Posterior vena cava (tissue), 2 donors: ENCODE data around the gene ASB3. TPM values are rescaled to one million over a fixed set of nuclear protein-coding genes. Genes with fewer than 3 reads are reported as not detected.
"Not testable (repeated sequence)": the region's sequence is repeated elsewhere in the genome, so short reads cannot be mapped to it uniquely, and the experiment has no call there.

Source experiments
- DNase-seq: peaks from one replicate; pipeline ENCODE4 v3.0.0-alpha.2; 2020; ENCODE audit warnings: low spot score
- intact Hi-C, 2 donors: fragments of 100-400 bp; cut with DNase I; formaldehyde crosslinking; loops; one replicate each; pipeline versions ENCODE4 v1.14.1 to v1.14.2; 2022 to 2023
- long read RNA-seq, 2 donors: library from polyadenylated mRNA; unstranded; transcript quantifications; one replicate each; pipeline ENCODE4 v2.0.0, GENCODE V29; 2020 to 2021
- total RNA-seq, 2 donors: library from RNA; stranded (reverse); fragmentation: NEBNext Ultra II Directional; extraction: Animal tissue kit (Norgen Biotek cat#: 25700); gene quantifications; one replicate each; pipeline ENCODE4 v1.2.1, GENCODE V29; 2021
- donor health status: DM: yes; HTN: yes; CAD: no.
- donor health status: DM: yes; HTN: yes; CAD: no.

The ASB3 gene
- total RNA-seq, result 10 to 100 TPM; 12.4 to 13.0 TPM
- long read RNA-seq, donor 1, partial matches to known transcripts, result 1 of 6 reads
- long read RNA-seq, donor 1, other reads (novel, unspliced or antisense), result 1 of 6 reads
- long read RNA-seq, donor 2, transcript ASB3-202 (9 exons, 1,734 nt), result minor isoform, 9 of 58 reads
- long read RNA-seq, donor 2, transcript ASB3-201 (10 exons, 2,214 nt), result major isoform, 31 of 58 reads
- long read RNA-seq, donor 2, partial matches to known transcripts, result 3 of 58 reads
- long read RNA-seq, donor 2, other reads (novel, unspliced or antisense), result 15 of 58 reads

GRCh38 chr2:53786705-53787613 lies at the start of gene ASB3, which contains the start of gene ERLEC1:
ASB3 (minus strand) TSS chr2:53786953; CDS start chr2:53765572, 21,381 bp downstream.
ERLEC1 (plus strand) TSS chr2:53787044; CDS start chr2:53787211, 167 bp downstream.
- peak; percentile 97 for DNase-seq
- intact Hi-C loops, result no loop called here

- intact Hi-C loops, DNase-seq: not testable (repeated sequence)
Measured at GRCh38 chr2:53829980-53830290, 43.2 kb upstream of the ASB3 start.

- intact Hi-C loops, result no loop called here
- DNase-seq, result no peak
Measured at GRCh38 chr2:53829273-53829979, 42.7 kb upstream of the ASB3 start.

- no peak for DNase-seq
- intact Hi-C loops, result no loop called here
Measured at GRCh38 chr2:53828331-53828730, 41.6 kb upstream of the ASB3 start.

GRCh38 chr2:53827398-53828175 lies 40.8 kb upstream of the ASB3 start:
- intact Hi-C loops, result no loop called here
- DNase-seq, result no peak

GRCh38 chr2:53826587-53827397 lies 40.0 kb upstream of the ASB3 start:
- intact Hi-C loops, result no loop called here
- no peak for DNase-seq

- intact Hi-C loops, result no loop called here
- DNase-seq, result no peak
Measured at GRCh38 chr2:53826030-53826410, 39.3 kb upstream of the ASB3 start.

- DNase-seq, intact Hi-C loops: not testable (repeated sequence)
Measured at GRCh38 chr2:53823639-53824038, 36.9 kb upstream of the ASB3 start.

GRCh38 chr2:53821810-53822209 lies 35.1 kb upstream of the ASB3 start:
- intact Hi-C loops, result no loop called here
- DNase-seq, result no peak

- intact Hi-C loops, result no loop called here
- no peak for DNase-seq
Measured at GRCh38 chr2:53820711-53821110, 34.0 kb upstream of the ASB3 start.

- intact Hi-C loops, result no loop called here
- no peak for DNase-seq
Measured at GRCh38 chr2:53820048-53820447, 33.3 kb upstream of the ASB3 start.

- intact Hi-C loops, result loop anchor here in 1 of 2 donors (10.0 kb wide), 1 partner anchor 1675 kb away; no protein-coding TSS in a partner anchor
- DNase-seq, result no peak
Measured at GRCh38 chr2:53819634-53820033, 32.9 kb upstream of the ASB3 start.

GRCh38 chr2:53818854-53819435 lies 32.2 kb upstream of the ASB3 start:
- DNase-seq, result no peak
- intact Hi-C loops, result loop anchor here in 1 of 2 donors (10.0 kb wide), 1 partner anchor 1674 kb away; no protein-coding TSS in a partner anchor

- intact Hi-C loops, result loop anchor here in 1 of 2 donors (10.0 kb wide), 1 partner anchor 1668 kb away; no protein-coding TSS in a partner anchor
- no peak for DNase-seq
Measured at GRCh38 chr2:53813151-53813550, 26.4 kb upstream of the ASB3 start.

GRCh38 chr2:53811601-53812000 lies 24.8 kb upstream of the ASB3 start:
- intact Hi-C loops, result loop anchor here in 1 of 2 donors (2.0 to 10.0 kb wide), 2 partner anchors 69 to 1667 kb away; no protein-coding TSS in a partner anchor
- no peak for DNase-seq

- intact Hi-C loops, result no loop called here
- DNase-seq, result no peak
Measured at GRCh38 chr2:53802617-53803151, 15.9 kb upstream of the ASB3 start.

GRCh38 chr2:53801547-53801946 lies 14.8 kb upstream of the ASB3 start:
- no peak for DNase-seq
- intact Hi-C loops, result no loop called here
